ENCODE results near the gene SORCS2. TPM values are rescaled to one million over a fixed set of nuclear protein-coding genes. Genes with fewer than 3 reads are reported as not detected.

The SORCS2 gene
- total and polyA plus RNA-seq, 2 donors (not counting 1 experiment from before 2014, with no cell fraction given): not detected

DNA sequence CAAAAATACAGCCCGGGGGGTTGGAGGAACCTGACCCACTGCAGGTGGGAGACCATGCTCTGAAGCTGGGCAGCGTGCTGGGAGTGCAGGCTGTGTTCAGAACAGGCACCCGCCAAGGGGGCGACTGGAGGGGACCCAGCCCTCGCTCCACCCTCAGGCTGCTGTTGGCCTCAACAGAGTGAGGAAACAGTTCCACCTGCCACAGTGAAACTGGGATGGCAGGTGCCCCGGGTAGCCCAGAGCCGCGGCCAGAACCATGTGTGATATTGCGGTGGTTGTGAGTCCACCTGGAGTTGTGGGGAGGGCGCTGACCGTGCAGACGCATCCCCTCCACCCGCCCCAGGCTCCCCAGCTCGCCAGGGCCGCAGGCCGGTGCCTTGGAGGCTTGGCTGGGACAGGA, 288.1 kb downstream of the SORCS2 start:
- Histone ChIP-seq H3K27me3 (replicated peaks in 1 of 4; ENCODE audit: control extremely low read depth in 1 of 4, control insufficient read depth in 3 of 4, insufficient read depth in 4 of 4, low read length in 3 of 4) (no peaks in the 10 kb centered on the region), H3K4me1 (ENCODE audit: control insufficient read depth in 2 of 2, insufficient read depth in 2 of 2, low read length in 2 of 2) (no peaks in the 10 kb centered on the region), H3K4me3 (ENCODE audit: control extremely low read depth in 1 of 5, extremely low read depth in 1 of 5, insufficient read depth in 1 of 5, low read depth in 2 of 5, low read length in 4 of 5) (no peak overlapping the region), H3K9ac (ENCODE audit: low read length) (no peak overlapping the region), H3K79me2 (ENCODE audit: control insufficient read depth, insufficient read depth, low read length) (no peaks in the 10 kb centered on the region), H3K27ac (ENCODE audit: low read length in 2 of 2) (no peak overlapping the region), H4K20me1 (ENCODE audit: control insufficient read depth, insufficient read depth, low read length, poor library complexity, severe bottlenecking) (no peaks in the 10 kb centered on the region), H3K4me2 (replicated peaks; ENCODE audit: low read depth, low read length, poor library complexity, severe bottlenecking) (no peak overlapping the region), H3K36me3 (replicated peaks in 1 of 2; ENCODE audit: control extremely low read depth in 1 of 2, control insufficient read depth in 1 of 2, extremely low read depth in 1 of 2, insufficient read depth in 2 of 2, low read length in 1 of 2) (no peaks in the 10 kb centered on the region), H3K9me3 (ENCODE audit: control extremely low read depth in 1 of 3, control insufficient read depth in 2 of 3, insufficient read depth in 1 of 3, low read length in 2 of 3) (peaks cover 0 to 4% (median 0%) of the 10 kb centered on the region in 3 donors), H2AFZ (ENCODE audit: insufficient read depth, low read depth, low read length, poor library complexity, severe bottlenecking) (no peak overlapping the region)
- Mint-ChIP-seq H3K4me1 (no peaks in the 10 kb centered on the region), H3K4me3 (no peak overlapping the region), H3K27me3 (no peaks in the 10 kb centered on the region), H3K9me3 (ENCODE audit: insufficient read depth) (no peaks in the 10 kb centered on the region), H3K27ac (no peak overlapping the region)
- DNase-seq (no peak), ATAC-seq (ENCODE audit: low read depth) (no peak)
- intact Hi-C loops (cut with micrococcal nuclease): no loop called here
- ChIA-PET CTCF (no interaction called here), POLR2A (no interaction called here)
- 92% methylated on average over 16 of the region's 16 CpGs for WGBS (ENCODE audit: insufficient coverage)
- TF ChIP-seq, protein P1, sequence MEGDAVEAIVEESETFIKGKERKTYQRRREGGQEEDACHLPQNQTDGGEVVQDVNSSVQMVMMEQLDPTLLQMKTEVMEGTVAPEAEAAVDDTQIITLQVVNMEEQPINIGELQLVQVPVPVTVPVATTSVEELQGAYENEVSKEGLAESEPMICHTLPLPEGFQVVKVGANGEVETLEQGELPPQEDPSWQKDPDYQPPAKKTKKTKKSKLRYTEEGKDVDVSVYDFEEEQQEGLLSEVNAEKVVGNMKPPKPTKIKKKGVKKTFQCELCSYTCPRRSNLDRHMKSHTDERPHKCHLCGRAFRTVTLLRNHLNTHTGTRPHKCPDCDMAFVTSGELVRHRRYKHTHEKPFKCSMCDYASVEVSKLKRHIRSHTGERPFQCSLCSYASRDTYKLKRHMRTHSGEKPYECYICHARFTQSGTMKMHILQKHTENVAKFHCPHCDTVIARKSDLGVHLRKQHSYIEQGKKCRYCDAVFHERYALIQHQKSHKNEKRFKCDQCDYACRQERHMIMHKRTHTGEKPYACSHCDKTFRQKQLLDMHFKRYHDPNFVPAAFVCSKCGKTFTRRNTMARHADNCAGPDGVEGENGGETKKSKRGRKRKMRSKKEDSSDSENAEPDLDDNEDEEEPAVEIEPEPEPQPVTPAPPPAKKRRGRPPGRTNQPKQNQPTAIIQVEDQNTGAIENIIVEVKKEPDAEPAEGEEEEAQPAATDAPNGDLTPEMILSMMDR (IDR thresholded peaks at IDR 0.05): no peak
- TF ChIP-seq EZH2 (IDR thresholded peaks at IDR 0.05; ENCODE audit: borderline replicate concordance, insufficient read depth, low read depth, low read length, poor library complexity, severe bottlenecking): no peak

DNA sequence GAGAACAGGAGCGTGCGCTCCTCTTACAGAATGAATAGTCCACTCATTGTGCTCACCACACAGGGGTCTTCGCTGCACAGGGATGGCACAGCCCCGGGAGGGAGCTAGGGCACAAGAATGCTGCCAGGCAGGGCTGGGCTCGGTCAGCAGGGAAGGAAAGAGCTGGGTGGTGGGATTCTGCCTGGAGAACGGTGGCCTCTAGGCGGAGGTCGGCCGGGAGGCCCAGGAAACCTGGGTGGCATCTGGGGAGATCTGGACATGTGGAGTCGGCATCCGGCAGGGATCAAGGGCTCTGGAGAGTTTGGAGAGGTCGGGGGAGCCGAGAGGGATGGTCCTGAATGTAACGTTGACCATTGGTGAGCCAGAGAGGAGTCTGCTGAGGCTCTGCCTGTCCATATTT, 288.9 kb downstream of the SORCS2 start:
- Mint-ChIP-seq H3K4me3 (no peak overlapping the region), H3K27me3 (no peaks in the 10 kb centered on the region), H3K9me3 (ENCODE audit: insufficient read depth) (no peaks in the 10 kb centered on the region), H3K4me1 (no peaks in the 10 kb centered on the region), H3K27ac (no peak overlapping the region)
- Histone ChIP-seq H3K27me3 (replicated peaks in 1 of 4; ENCODE audit: control extremely low read depth in 1 of 4, control insufficient read depth in 3 of 4, insufficient read depth in 4 of 4, low read length in 3 of 4) (no peaks in the 10 kb centered on the region), H4K20me1 (ENCODE audit: control insufficient read depth, insufficient read depth, low read length, poor library complexity, severe bottlenecking) (no peaks in the 10 kb centered on the region), H3K79me2 (ENCODE audit: control insufficient read depth, insufficient read depth, low read length) (no peaks in the 10 kb centered on the region), H3K4me3 (ENCODE audit: control extremely low read depth in 1 of 5, extremely low read depth in 1 of 5, insufficient read depth in 1 of 5, low read depth in 2 of 5, low read length in 4 of 5) (no peak overlapping the region), H3K4me2 (replicated peaks; ENCODE audit: low read depth, low read length, poor library complexity, severe bottlenecking) (no peak overlapping the region), H3K36me3 (replicated peaks in 1 of 2; ENCODE audit: control extremely low read depth in 1 of 2, control insufficient read depth in 1 of 2, extremely low read depth in 1 of 2, insufficient read depth in 2 of 2, low read length in 1 of 2) (no peaks in the 10 kb centered on the region), H3K9ac (ENCODE audit: low read length) (no peak overlapping the region), H3K27ac (ENCODE audit: low read length in 2 of 2) (no peak overlapping the region), H2AFZ (ENCODE audit: insufficient read depth, low read depth, low read length, poor library complexity, severe bottlenecking) (no peak overlapping the region), H3K9me3 (ENCODE audit: control extremely low read depth in 1 of 3, control insufficient read depth in 2 of 3, insufficient read depth in 1 of 3, low read length in 2 of 3) (peaks cover 0 to 4% (median 0%) of the 10 kb centered on the region in 3 donors), H3K4me1 (ENCODE audit: control insufficient read depth in 2 of 2, insufficient read depth in 2 of 2, low read length in 2 of 2) (no peaks in the 10 kb centered on the region)
- no peak for ATAC-seq (ENCODE audit: low read depth)
- ChIA-PET POLR2A (no interaction called here), CTCF (no interaction called here)
- DNase-seq: no peak
- no peak for TF ChIP-seq EZH2 (IDR thresholded peaks at IDR 0.05; ENCODE audit: borderline replicate concordance, insufficient read depth, low read depth, low read length, poor library complexity, severe bottlenecking)
- TF ChIP-seq, protein P1 (IDR thresholded peaks at IDR 0.05): no peak
- 84% methylated on average over 11 of the region's 14 CpGs for WGBS (ENCODE audit: insufficient coverage)
- intact Hi-C loops (cut with micrococcal nuclease): no loop called here
